NCI-H2196 (cell line): ENCODE measurements around the gene C12orf76.
"Not testable (repeated sequence)": the region's sequence is repeated elsewhere in the genome, so short reads cannot be mapped to it uniquely, and the experiment has no call there.

Experiments
- DNase-seq: peaks from one replicate; lab custom pipeline; 2025; ENCODE audit not compliant: unreplicated experiment; lab: John Stamatoyannopoulos, UW

C12orf76 gene

DNA sequence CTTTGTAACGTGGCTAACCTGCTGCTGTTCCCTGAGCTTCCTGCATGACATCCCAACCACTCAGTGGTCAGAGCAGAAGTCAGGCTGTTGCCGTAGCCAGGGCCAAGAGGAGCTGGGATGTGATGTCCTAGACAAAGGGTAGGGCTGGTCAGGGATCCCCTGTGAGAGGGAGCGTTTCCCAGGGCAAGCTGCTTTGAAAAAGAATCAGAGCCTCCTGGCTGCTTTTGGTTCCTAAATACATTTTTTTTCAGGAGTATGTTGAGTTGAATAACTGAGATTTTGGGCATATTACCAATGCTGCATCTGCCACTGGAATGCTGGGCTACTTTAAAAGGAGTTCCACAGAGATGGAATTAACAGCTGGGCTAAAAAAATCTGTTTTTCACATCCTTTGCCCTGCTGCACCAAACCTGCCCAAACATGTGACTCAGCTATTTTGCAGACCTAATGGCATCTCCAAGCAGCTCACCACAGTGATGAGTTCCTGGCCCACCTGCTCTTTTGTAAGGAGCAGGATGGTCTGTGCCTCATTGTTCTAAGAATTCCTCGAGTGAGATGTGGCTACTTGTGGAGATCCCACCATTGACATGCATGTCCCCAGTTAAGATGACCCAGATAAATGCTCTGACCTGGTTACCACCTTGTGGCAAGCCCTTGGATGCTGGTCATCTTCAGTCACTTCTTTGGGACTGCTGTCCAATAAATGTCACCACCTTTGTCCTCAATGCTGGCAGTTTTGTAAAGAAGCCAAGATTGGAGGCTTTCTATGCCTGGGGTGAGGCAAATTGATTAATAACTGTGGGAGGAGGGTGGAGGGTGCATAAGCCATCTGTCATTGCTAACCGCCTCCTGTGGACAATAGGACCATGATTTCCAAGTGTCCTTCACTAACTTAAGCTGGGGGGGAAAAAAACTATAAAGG is 25.0 kb downstream of the C12orf76 start:
- DNase-seq, result no peak

DNA sequence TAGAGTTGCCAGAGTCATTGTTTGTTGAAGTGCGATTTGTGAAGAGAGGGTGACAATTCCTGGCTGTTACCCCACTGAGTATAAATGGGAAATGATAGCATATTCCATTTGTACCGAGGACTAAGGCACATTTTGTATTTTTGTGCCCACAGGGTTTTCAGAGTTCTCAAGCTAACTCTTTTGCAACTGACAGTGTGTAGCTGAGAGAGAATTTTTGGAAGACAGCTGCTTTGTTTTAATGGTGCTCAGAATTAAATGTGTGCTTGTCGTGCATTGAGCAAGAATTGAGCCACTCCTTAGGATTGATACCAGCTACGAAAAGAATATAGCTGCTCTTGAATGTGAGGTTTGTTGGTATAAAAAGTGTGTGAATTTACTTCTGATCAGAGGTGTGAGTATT is 27.4 kb downstream of the C12orf76 start:
- no peak for DNase-seq

DNA sequence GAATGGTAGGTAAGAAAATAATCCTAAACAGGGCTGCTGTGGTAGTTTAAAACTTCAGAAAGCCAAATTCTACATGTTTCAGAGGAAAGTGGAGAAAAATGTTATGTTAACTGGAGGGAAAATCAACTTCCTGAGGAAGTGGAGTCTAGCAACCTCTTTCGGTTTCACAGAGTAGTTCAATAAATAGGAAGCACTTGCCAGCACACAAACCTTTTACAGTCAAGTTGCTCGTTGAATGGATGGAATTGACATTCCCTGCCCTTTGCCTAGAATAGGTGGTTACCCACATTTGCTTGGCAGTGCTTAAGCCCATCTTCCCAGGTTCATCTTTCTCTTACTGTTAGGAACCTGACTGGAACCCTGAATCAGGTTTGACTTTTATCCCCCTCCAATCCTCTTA is 33.2 kb downstream of the C12orf76 start:
- DNase-seq, result no peak

DNA sequence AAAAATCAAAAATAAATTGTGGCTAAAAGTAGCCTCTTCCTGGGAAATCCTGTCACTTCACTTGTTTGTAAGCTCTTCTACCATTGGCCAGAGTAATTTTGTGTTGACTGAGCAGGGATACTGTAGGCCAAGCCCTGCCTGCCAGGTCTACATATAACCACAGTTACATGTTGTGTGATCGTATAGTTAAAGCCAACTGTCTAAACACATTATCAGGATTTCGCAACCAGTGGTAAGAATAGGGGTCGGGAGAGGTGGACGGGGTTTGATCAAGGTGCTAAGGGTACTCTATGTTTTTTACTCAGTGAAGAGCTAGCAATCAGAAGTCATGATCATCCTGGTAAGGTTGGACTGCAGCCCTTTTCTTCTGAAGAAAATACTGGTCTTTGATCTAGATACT is 35.7 kb downstream of the C12orf76 start:
- no peak for DNase-seq

DNA sequence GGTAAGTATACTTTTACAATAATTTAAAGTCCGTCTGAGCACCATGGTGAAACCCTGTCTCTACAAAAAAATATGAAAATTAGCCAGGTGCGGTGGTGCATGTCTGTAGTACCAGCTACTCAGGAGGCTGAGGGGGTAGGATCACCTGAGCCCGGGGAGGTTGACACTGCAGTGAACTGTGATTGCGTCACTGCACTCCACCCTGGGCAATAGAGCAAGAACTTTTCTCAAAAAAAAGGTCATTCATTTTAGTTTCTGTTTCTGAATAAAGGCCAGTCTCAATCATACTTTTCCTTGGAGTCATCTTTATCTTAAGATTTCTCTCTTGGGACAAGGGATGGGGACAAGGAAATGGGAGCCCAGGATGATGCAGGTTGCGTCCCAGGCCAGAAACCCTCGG is 36.2 kb downstream of the C12orf76 start:
- no peak for DNase-seq

DNA sequence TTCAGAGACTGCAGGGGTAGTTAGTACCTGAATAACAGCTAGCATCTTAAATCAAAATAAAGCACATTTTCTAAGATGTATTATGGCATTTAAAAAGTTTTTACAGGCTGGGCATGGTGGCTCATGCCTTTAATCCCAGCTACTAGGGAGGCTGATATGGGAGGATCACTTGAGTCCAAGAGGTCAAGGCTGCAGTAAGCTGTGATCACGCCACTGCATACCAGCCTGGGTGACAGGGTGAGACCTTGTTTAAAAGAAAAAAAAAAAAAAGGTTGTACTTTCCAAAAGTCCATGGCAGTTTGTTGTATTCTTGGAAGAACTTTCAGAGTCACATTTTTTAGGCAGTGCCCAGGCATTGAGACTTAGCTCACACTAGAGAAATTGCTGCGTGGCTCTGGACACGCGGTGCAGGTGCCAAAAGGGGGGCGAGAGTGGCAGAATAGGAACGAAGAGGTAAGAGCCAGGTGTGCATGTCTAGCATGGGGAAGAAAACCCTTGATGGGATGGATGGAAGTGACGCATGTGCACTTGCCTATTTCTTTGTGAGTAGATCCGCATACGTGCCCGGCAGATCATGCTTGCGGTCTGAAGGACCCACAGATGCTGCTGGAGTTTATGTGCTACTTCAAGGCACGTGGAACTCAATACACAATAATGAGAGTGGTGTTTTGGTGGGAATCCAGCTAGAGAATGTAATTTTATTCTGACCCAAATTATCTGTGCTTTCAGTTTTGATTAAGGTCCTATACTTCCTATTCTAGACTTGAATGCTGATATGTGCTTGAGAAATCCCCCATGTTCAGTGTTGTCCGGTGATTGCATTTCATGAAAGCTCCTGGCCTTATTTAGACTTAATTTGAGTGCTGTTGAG is 37.2 kb downstream of the C12orf76 start:
- no peak for DNase-seq

DNA sequence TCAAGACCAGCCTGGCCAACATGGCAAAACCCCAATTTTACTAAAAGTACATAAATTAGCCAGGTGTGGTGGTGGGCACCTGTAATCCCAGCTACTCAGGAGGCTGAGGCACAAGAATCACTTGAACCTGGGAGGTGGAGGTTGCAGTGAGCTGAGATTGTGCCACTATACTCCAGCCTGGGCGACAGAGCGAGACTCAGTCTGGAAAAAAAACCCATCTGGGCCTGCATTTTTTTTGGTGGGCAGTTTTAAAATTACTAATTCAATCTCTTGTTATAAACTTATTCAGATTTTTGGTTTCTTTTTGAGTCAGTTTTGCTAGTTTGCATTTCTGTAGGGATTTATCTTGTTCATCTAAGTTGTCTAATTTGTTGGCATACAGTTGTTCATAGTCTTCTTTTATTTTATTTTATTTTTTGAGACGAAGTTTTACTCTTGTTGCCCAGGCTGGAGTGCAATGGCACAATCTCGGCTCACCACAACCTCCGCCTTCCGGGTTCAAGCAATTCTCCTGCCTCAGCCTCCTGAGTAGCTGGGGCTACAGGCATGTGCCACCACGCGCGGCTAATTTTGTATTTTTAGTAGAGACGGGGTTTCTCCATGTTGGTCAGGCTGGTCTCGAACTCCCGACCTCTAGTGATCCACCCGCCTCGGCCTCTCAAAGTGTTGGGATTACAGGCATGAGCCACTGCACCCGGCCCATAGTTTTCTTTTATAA is 39.5 kb downstream of the C12orf76 start:
- not testable (repeated sequence) for DNase-seq

DNA sequence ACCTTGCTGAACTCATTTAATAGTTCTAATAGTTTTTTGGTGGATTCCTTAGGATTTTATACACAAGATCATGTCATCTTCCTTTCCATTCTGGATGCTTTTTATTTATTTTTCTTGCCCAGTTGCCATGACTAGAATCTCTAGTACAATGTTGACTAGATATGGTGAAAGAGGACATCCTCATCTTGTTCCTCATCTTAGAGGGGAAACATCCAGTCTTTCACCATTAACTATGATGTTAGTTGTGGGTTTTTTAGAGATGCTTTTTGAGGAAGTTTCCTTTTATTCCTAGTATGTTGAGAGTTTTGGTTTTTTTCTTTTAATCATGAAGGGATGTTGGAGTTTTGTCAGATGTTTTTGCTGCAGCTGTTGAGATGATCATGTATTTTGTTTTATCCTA is 40.4 kb downstream of the C12orf76 start:
- no peak for DNase-seq

DNA sequence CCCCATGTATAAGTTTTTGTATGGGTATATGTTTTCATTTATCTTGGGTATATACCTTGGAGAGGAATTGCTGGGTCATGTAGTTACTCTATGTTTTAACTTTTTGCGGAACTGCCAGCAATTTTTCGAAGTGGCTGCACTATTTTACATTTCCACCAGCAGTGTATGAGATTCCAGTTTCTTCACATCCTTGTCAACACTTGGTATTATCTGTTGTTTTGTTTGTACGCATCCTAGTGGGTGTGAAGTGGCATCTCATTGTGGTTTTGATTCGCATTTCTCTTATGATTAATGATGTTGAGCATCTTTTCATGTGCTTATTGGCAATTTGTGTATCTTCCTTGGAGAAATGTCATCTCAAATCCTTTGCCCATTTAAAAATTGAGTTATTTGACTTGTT is 42.2 kb downstream of the C12orf76 start:
- no peak for DNase-seq

DNA sequence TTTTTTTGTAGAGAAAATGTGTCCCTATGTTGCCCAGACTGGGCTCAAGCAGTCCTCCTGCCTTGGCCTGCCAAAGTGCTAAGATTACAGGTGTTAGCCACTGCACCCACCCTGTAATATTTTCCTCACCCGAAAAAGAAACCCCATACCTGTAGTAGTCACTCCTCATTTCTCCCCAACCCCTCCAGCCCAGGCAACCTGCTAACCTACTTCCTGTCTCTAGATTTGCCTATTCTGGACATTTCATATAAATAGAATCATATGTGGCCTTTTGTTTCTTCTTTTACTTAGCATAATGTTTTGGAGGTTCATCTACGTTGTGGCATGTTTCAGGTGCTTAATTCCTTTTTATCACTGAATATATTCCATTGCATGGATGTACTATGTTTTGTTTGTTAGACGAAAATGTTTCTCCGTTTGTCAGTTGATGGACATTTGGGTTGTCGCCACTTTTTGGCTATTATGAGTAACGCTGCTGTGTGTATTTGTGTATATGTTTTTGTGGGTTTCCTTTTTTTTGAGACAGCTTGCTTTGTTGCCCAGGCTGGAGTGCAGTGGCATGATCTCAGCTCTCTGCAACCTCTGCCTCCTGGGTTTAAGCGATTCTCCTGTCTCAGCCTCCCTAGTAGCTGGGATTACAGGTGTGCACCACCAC is 42.9 kb downstream of the C12orf76 start:
- DNase-seq, result no peak

DNA sequence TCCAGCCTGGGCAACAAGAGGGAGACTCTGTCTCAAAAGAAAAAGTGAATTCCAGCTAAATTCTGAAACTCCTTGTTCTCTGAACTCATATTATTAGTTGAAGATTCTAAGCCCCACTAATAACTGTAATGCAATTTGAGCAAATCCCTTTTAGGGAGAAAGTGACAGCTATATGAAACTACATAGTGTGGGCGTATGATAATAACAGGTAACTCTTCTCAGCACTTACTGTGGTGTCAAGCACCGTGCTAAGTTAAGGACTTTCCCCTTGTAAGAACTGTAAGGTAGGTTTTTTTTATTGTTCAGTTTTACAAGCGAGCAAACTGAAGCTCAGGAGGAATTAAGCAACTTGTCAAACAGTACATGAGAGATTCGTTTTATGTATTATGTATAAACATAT is 43.7 kb downstream of the C12orf76 start:
- DNase-seq, result no peak

DNA sequence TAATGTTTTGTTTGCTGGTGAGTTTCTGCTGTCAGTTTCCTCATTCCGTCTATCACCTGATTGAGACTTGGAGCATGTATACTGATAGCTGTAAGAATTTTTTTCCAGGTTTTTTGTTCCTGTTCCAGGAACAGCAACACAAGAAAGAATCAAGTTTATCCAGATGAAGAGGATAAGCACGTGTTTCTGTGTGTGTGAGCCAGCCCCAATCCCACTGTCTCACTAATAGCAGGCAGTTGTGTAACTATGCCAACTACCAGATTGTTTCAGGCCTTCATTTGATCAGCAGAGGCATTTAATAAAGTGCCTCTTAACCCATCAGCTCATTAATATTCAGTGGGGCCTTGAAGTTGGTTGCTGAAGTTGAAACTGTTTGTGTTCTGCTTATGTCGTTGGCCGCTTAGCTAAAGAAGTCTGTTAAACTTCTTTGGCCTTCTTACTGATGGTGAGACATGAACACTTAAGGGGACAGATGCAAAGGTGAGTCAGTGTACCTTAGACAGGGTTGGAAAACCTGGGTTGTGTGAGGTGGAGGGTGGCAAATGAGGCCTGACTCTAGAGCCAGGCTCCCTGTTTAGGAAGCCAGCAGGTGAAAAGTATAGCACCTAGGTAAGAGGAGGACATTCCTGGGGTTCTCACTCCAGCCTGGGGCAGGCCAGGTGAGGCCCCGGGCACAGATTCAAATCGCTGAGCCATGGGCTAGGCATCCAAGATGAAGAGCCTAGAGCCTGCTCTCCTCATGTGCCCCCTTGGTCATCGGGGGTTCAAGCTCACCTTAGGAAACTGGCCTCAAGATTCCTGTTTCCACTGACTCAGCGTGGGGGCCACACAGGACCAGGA is 45.4 kb downstream of the C12orf76 start:
- DNase-seq, result no peak

DNA sequence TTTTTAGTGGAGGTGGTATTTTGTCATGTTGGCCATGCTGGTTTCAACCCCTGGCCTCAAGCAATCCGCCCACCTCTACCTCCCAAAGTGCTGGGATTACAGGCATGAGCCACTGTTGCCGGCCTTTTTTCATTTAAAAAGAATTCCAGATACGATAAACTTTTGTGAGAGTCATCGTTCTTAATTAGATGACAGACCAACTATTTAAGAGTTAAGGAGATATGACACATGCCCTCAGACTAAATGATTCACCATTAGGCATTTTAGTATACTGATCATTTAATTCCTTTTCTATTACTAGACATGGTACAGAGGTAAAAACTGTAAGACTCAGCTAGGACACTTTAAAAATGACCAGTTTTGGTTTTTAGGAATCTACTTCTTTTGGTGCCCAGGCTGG is 46.7 kb downstream of the C12orf76 start:
- DNase-seq, result no peak

DNA sequence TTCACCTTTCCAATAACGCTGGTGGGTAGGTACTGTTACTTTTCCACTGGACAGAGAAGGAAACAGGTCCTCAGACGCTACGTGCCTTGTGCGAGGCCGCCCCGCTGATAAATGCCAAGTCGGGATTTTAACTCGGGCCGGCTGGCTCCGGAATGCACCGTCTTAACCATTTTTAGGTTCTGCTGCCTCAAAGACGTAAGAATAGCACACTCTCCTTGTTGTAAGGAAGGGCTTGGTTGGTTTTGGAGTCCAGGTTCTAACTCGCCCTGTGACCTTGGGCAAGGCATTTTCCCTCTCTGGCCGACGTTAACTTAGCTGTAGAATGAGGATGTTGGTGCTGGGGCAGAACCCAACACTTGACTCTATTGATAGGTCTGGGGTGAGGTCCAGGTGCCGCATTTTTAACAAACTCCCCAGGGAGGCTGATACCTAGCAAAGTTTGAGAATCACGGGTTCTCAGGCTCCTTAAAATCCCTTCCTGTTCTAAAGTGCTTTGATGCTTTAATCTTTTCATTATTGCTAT is 48.3 kb downstream of the C12orf76 start:
- no peak for DNase-seq

DNA sequence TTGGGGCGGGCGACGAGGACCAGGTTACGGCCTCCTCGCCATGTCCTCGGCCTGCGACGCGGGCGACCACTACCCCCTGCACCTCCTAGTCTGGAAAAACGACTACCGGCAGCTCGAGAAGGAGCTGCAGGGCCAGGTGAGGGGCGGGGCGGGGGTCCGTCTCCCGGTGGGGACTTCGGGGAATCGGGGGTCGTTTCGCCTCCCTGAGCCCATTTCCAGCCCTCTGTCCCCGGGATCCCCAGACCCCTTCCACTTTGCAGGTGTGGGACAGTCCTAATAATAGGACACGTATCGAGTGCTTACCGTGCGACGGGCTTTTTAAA is 48.7 kb downstream of the C12orf76 start:
- no peak for DNase-seq

DNA sequence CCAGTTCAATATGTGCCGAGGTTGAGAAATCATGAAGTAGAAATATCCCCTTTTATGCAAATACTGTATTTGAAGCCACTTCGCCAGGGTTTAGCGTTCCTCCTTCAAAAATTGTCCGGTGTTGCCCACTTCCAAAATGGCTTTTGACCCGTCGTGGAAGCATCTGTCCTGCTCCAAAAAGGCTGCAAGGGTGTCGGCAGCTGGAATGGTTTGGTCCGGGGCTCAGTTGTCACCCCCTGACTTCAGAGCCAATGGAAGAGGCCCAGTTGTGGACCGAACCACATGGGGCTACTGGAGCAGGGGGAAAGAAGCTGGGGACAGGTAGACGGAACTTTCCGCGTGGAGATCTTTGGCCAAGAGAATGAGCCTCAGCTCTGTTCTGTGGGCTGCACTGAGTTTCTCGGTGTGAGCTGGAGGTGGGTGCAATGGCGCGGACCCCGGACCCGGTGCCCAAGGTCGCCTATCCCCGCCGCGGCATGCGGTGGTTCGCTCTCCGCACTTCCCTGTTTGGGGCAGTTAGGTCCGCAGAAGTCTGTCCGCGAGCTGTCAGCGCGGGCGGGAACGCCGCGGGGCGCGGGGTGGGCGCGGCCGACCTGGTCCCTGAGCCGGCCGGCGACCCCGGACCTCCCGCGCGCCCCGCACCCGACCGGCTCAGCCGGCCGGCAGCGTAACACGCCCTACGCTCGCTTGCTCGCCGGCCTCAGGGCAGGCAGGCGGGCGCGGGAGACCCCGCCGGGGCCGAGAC is 49.2 kb downstream of the C12orf76 start, which contains the start of gene ANKRD13A:
Gene ANKRD13A, plus strand, starts transcription at position 527 of the 745 bp plus-strand sequence. CDS start 259 bp downstream, outside the sequence.
- peak; percentile 82 for DNase-seq

DNA sequence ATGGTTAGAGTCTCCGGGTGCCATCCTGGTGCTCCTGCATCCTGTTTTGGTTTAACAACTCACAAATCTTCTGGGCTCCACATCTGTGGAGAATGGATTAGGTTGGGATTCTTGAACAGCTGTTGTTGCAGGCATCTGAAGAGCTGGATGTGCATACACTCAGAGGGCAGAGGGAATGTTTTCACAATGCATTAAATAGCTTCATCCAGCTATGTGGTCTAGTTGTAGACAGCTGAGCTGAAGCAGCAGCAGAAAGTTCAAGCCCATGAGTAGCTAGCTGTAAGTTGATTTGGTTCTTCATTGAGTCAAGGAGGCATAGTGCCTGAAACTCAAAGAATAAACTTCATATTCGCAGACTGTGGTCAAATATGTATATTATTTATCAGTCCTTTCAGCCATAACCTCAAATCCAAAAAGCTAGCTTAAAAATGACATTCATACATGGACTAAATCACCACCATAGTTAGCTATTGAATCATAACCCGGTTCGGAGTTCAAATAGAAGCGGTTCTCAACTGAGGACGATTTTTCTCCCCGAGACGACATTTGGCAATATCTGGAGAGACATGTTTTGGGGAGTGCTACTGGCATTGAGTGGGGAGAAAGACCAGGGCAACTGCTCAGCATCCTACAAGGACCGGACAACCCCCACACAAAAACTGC is 50.0 kb downstream of the C12orf76 start:
- DNase-seq, result no peak

DNA sequence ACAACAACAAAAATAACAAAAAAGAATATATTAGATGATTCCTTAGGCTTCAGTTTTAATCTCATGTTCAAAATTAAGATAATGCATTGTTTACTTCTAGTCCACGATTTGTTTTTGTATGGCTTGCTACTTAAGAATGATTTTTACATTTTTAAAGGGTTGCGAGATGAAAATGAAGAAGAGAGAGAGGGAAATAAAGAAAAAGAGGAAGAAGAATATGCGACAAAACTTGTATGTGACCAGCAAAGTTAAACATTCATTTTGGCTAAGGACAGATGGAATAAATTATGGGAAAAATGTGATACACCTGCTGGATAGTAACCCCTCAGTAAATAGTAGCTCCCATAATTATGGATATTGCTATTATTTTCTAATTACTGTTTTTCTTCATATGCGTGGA is 50.9 kb downstream of the C12orf76 start:
- DNase-seq, result no peak

DNA sequence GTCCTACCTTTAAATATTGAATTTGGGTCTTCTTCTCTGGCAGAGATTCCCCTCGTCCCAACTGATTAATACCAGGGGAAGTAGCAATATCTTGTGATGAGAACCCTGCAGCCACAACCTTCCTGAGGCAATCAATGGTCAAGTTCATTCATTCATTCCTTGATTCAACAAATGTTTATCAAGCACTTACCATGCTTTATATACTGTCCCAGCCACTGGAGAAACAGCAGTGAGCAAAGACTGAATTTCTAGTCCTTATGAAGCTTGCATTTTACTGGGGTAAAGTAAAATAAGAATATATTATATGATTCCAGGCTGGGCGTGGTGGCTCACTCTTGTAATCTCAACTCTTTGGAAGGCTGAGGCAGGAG is 51.9 kb downstream of the C12orf76 start:
- DNase-seq, result no peak
